Measurements from ENCODE around the gene TMEM54.

DNA sequence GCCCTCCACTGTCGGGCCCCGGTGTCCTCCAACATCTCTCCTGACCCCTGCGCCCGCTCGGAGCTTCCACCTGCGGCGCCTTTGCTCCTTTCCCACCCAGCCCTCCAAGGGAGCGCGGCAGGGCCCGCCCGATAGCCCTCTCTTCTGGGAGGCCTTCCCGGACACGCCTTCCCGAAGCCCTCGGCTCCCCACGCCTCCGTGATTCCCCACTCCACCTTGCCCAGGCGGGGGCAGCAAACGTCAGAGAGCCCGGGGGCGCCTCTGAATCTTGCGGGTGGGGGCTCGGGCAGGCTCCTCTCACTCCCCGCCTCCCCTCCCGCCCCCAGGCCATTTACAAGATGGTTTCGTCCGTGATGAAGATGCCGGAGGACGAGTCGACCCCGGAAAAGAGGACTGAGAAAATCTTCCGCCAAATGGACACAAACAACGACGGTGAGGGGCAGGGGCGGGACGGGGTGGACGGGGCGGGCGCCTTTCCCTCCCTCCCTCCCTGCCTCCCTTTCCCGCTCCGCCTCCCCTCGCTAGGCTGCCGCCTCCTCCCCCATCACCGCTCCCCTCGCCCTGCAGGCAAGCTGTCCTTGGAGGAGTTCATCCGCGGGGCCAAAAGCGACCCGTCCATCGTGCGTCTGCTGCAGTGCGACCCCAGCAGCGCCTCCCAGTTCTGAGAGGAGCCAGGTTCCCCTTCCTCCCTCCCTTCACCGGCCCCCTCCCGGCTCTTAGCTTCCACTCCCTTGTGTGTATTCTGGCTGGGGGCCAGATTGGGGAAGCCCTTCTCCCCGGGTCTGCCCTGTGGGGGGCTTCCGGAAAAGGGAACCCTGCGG is 7.8 kb downstream of the TMEM54 start:
- TF ChIP-seq CTCF (IDR thresholded peaks at IDR 0.05; ENCODE audit: low read depth, low read length, missing input control) (no peak), NR2F2 (IDR thresholded peaks at IDR 0.05) (no peak), YY1 (IDR thresholded peaks at IDR 0.05) (no peak), JUND (IDR thresholded peaks at IDR 0.05) (no peak)
- TF ChIP-seq, protein P1, sequence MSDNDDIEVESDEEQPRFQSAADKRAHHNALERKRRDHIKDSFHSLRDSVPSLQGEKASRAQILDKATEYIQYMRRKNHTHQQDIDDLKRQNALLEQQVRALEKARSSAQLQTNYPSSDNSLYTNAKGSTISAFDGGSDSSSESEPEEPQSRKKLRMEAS (IDR thresholded peaks at IDR 0.05), result no peak
